HG02884 (cell line): ENCODE data around the gene STXBP5L.
"Not testable (repeated sequence)": the region's sequence is repeated elsewhere in the genome, so short reads cannot be mapped to it uniquely, and the experiment has no call there.

Experiments
- ATAC-seq: cut with Tn5 transposase; IDR thresholded peaks from one replicate; pipeline ENCODE4 v1.9.1; 2021; ENCODE audit warnings: mild to moderate bottlenecking, moderate library complexity; ENCODE audit not compliant: unreplicated experiment

The STXBP5L gene

DNA sequence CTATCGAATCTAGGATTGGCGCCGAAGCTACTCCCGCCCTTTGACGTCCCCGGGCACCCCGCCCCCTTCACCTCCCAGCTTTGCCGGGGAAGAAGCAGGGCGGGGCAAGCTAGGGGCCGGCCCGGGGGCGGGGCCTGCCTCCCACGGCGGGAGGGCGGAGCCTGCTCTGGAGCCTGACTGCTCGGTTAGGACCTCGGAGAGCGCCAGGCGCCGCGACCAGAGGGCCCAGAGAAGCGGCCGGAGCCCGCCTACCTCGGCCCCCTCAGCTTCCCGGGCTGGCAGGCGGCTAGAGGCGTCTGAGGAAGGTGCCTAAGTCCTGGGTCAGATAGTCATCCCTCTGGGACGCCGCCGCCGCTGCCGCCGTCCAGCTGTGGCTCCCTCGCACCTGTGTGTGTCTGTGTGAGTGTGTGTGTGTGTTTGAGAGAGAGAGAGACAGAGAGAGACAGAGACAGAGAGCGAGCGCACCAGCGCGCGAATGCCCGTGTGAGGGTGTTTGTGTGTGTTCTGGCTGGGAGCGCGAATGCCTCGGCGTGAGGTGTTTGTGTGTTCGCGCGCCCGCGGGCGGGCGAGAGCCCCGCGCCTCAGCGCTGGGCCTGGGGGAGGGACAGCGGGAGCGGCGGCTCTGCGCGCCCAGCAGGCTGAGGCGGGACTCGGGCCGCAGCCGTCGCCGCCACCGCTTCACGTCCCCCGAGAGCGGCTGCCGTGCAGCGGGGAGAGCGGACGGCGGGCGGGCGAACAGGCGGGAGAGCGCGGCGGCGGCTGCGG is at the start of gene STXBP5L:
TSS of gene STXBP5L (plus strand) at position 176 of the 765 bp plus-strand sequence. CDS start 1,374 bp downstream, outside the sequence.
- peak; percentile 97 for ATAC-seq

DNA sequence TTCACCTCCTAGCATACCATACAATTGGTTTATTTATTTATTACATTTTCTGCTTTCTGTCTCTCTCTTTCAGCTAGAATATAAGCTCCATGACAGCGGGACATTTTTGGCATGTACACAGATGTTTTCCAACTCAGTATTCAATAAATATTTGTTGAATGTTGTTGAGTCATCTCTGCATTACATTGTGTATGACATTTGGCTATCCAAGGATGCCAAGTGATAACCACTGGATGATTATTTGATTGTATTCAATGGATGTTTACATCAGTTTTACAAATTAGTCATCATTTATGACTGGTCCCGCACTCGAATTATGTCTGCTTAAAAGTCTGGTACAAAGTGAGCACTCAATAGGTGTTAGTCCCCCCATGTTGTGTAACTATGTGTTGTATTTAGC is 49.5 kb upstream of the STXBP5L start:
- no peak for ATAC-seq

DNA sequence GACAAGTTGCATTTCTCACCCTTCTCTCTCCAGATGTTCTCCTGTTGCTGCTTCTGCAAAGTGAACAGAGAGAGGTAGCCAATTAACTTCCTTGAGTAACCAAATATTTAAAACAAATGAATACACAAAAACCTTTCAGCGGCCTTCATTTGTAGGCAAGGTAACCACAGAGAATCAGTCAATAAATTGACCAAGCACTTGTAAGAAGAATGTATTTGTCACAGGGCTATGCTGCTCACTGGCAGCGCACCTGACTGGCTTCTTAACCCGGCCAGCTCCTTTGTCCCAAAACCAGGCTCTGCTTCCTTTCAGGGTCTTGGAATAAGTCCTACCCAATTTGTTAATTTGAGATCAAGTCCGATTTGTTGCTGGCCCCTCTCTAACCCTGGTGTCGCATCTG is 43.5 kb upstream of the STXBP5L start:
- ATAC-seq, result no peak

- ATAC-seq, result no peak
These were observed 32.5 kb upstream of the STXBP5L start for GRCh38 chr3:120875507-120875906.

DNA sequence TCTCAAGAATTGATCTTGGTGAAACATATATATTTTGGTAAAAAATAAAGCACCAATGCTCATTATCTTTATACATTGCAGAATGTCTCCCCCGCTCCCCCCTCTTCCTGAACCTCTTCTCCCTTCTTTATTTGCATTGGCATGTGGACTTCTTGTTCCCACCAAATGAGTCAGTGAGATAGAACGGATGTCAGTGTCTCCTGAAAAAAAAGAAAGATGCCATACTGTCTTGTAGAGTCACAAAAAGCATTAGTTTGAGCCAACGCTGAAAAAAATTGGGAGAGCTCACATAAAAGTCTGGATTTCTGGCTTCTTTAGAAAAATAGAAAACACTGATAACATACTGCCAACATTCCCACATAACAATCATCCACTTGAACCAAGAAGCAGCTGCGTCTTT is 32.0 kb upstream of the STXBP5L start:
- no peak for ATAC-seq

- no peak for ATAC-seq
These were observed 28.6 kb upstream of the STXBP5L start for GRCh38 chr3:120879411-120879810.

DNA sequence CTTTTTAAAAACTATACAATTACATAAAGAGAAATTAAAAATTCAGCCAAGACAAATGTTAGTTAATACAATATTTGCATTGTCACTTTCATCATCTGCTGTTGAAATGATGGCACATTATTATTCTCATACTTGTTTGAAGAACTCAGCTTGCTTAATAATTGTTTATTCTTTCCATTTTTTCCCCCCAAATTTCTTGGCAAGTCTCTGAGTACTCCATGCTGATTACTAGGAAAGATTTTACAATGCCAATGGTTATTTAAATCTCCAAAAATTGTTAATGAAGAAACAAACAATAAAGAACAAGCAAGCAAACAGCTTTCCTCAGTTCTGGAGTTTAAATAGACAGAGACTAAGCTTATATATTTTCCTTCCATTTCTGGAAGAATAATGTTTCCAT is 15.1 kb upstream of the STXBP5L start:
- no peak for ATAC-seq

- no peak for ATAC-seq
These were observed 13.5 kb upstream of the STXBP5L start for GRCh38 chr3:120894316-120895057.

GRCh38 chr3:120901716-120902115 is 6.3 kb upstream of the STXBP5L start:
- ATAC-seq, result not testable (repeated sequence)

DNA sequence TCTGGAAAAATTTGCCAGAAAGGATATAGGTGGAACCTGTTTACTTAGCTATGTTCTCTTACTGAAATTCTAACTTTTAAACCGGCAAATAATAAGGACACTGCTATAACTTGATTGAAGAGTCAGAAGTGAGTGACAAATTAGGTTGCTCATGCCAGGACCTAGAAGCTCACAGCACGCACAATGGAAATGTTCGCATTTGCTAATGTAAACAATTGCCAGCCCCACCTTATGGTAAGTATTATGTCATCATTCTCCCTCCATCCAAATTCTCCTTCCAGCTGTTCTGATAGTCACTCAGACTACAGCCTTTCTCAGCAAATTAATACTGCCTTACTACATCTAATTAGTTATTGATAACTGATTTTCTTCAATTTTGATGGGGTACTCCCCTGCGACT is 4.8 kb upstream of the STXBP5L start:
- no peak for ATAC-seq

GRCh38 chr3:120907659-120908029 is 361 bp upstream of the STXBP5L start:
- ATAC-seq, result no peak

- no peak for ATAC-seq
These were observed 993 bp downstream of the STXBP5L start for GRCh38 chr3:120908795-120909601.

DNA sequence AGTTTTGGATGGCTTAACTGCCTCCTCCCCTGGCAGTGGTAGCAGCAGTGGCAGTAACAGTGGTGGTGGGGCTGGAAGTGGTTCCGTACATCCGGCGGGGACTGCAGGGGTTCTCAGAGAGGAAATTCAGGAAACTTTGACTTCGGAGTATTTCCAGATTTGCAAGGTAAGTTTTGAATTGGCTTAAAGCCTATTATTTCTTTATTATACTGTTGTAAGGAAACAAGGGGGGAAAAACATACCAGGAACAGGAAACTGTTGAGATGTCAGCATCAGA is 1.5 kb downstream of the STXBP5L start:
- ATAC-seq, result no peak

- ATAC-seq, result no peak
These were observed 18.1 kb downstream of the STXBP5L start for GRCh38 chr3:120926146-120926545.

DNA sequence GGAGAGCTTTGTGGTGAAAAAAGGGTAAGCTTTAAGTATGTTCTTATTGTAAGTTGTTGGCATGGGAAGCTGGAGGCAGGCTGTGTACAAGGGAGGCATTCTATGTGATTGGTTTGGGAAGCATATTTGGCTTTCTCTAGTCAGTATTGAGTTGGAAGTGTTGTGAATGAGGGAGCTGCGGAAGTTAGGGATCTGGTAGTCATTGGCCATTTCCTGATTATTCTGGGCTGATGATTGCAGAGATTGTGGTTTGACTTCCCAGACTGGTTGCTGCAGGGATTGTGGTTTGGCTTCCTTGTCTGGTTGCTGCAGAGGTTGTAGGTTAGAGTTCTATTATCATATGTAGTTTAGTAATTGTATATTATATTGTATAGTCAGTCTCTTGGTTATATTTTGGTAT is 21.0 kb downstream of the STXBP5L start:
- ATAC-seq, result no peak

DNA sequence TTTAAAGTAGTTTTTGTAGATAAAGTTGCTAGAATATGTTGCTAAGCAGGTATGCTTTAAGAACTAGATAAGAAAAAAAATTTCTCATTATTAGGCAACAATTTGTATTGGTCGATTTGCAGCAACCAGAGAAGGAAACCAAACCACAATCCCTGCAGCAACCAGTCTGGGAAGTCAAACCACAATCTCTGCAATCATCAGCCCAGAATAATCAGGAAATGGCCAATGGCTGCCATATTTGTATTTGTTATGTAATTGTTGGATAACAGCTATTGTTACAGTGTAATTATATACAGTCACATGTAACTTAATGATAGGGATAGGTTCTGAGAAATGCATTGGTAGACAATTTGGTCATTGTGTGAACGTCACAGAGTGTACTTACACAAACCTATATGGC is 23.6 kb downstream of the STXBP5L start:
- ATAC-seq, result no peak

DNA sequence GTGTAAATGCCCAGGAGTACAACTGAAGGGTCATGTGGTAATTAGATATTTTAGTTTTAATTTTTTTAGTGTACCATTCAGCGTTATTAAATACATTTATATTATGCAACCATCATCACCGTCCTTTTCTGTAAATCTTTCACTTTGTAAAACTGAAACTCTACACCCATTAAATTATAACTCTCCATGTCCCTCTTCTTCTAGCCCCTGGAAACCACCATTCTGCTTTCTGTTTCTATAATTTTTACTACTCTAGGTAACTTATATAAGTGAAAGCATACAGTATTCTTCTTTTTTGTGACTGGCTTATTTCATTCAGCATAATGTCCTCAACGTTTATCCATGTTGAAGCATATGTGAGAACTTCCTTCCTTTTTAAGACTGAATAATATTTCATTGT is 48.1 kb downstream of the STXBP5L start:
- ATAC-seq, result no peak

DNA sequence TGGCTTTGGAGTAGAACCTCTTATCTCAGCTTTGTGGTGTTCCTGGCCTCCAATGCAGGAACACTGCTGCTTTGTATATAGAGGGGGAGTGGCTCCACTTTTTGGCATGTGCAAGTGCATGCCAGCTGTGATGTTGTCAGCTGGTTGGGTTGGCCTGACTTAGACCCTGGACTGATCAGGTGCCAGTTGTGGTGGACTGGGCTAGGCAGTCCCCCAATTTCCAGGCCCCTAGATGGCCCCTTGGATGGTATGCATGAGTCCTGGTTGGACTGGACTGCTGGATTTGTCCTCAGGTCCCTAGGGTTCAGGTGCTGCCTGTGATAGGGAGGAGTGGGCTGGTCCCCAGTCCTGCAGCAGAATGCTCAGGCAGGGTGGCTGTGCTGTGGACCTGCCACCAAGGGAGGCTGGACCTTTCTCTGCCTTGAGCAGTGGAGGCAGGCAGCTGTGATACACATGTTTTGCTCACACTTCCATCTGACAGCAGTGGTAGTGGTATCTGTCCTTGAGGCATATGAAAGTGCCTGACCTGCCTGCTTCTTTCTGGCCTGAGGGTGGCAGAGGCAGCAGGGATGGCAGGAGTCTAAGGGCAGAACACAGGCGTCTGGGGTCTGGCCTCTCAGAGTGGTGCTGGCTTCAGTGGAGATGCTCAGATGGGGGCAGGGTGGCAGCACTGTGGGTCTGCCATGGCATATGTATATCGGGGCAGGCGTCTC is 74.8 kb downstream of the STXBP5L start:
- no peak for ATAC-seq

DNA sequence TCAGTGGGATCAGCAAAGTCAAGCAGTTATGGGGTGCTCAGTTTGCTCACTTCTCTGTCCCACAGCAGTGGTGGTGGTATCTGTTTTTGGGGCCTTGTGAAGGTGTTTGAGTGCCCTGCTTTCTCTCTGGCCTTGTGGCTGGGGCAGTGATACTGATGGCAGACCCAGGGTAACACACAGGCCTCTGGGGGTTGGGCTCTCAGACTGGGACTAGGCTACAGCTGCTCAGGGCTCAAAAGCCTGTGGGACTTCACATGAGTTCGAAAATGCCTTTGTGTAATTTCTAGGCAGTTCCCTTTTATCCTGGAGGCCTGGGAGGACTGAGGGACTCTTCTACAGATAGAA is 75.3 kb downstream of the STXBP5L start:
- ATAC-seq, result no peak

DNA sequence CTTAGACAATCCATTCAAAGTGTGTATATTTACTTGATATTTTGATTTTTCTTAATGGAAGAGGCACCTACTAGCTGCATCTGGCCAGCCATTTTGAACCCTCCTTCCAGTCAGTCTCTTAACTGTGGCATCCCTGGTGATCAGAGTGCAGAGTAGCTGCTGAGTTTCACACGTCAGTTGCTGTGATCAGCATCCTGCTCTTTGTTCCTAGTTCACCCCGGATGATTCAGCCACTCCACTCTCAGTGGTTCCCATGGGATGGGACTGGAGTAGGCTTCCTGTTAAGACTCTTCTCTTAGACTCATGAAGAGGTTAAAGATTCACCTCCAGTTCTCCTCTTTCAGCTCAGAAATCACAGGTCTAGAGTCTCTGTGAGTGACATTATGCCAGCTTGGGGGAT is 75.8 kb downstream of the STXBP5L start:
- ATAC-seq, result no peak

- no peak for ATAC-seq
These were observed 77.2 kb downstream of the STXBP5L start for GRCh38 chr3:120985242-120985641.
